Natural killer cell treated with Interleukin-12 subunit alpha and Interleukin-12 subunit beta and Interleukin-15 and Interleukin-18, amount 100 ng/mL, for 72 hours (primary cell): ENCODE results near the gene SNX9. TPM values are rescaled to one million over a fixed set of nuclear protein-coding genes. Genes with fewer than 3 reads are reported as not detected.
A peak's percentile ranks its signal among the peaks of the same experiment; 100 is the strongest.
"Not testable (repeated sequence)": the region's sequence is repeated elsewhere in the genome, so short reads cannot be mapped to it uniquely, and the experiment has no call there.

Source experiments
- ATAC-seq, 2 donors: fragments of 150-1000 bp; cut with Tn5 transposase in 1 of 2; sonication (Bioruptor Pico), chemical (Tn5 transposase) in 1 of 2; 2 replicates each; pipeline ENCODE4 v1.10.0; 2021
- DNase-seq: peaks from one replicate; pipeline ENCODE4 v3.0.0; 2022; ENCODE audit warnings: low spot score
- H3K27ac Mint-ChIP-seq, 2 donors: 1 replicate in 1 of 2; 2 replicates in 1 of 2; pipeline ENCODE4 v1.8.0; 2022; ENCODE audit warnings: mixed read lengths in 2 of 2, mild to moderate bottlenecking in 1 of 2, moderate library complexity in 1 of 2
- H3K27me3 Mint-ChIP-seq, 2 donors: 1 replicate in 1 of 2; 2 replicates in 1 of 2; pipeline ENCODE4 v1.8.0; 2022; ENCODE audit warnings: mixed read lengths in 2 of 2
- H3K36me3 Mint-ChIP-seq: one replicate; pipeline ENCODE4 v1.8.0; 2022; ENCODE audit warnings: mixed read lengths
- H3K4me1 Mint-ChIP-seq, 2 donors: 1 replicate in 1 of 2; 2 replicates in 1 of 2; pipeline ENCODE4 v1.8.0; 2022; ENCODE audit warnings: low read depth in 2 of 2, mixed read lengths in 2 of 2, mild to moderate bottlenecking in 1 of 2
- H3K4me3 Mint-ChIP-seq: one replicate; pipeline ENCODE4 v1.8.0; 2022; ENCODE audit warnings: mixed read lengths
- H3K9me3 Mint-ChIP-seq: 2 replicates; pipeline ENCODE4 v1.8.0; 2022; ENCODE audit warnings: mixed read lengths
- total RNA-seq, 2 donors: library from RNA; stranded (reverse); gene quantifications; one replicate each; pipeline ENCODE4 v1.2.3, GENCODE V29; 2022

Gene SNX9
- total RNA-seq, 2 donors from 2014 or later: 5.4 to 14.6 TPM

GRCh38 chr6:157847846-157848245, 24.8 kb downstream of the SNX9 start:
- ATAC-seq: no peak
- peaks cover 5% of the 10 kb centered on the region for H3K36me3 Mint-ChIP-seq
- no peak overlapping the region for H3K27ac Mint-ChIP-seq
- no peak for DNase-seq
- peaks cover 10 to 12% of the 10 kb centered on the region in 2 donors for H3K27me3 Mint-ChIP-seq
- peaks cover 1% of the 10 kb centered on the region for H3K9me3 Mint-ChIP-seq
- H3K4me1 Mint-ChIP-seq: peaks cover 7 to 17% of the 10 kb centered on the region in 2 donors
- H3K4me3 Mint-ChIP-seq: no peak overlapping the region

DNA sequence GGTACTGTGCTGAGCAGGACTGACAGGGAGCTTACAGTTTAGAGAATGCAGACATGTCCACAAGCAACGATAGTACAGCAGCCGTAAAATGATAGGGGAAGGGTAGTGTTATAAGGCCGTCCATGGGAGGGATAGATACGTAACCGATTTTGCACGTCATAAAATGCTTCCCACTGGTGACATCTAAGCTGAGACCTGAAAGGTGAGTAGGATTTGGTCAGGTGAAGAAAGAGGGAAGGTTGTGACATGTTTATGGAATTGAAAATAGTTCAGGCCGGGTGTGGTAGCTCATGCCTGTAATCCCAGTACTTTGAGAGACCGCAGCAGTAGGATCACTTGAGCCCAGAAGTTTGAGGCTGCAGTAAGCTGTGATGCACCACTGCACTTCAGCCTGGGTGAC, 25.6 kb downstream of the SNX9 start:
- H3K9me3 Mint-ChIP-seq: peaks cover 7% of the 10 kb centered on the region
- H3K4me1 Mint-ChIP-seq: peaks cover 7 to 17% of the 10 kb centered on the region in 2 donors
- peaks cover 12% of the 10 kb centered on the region in 2 donors for H3K27me3 Mint-ChIP-seq
- H3K36me3 Mint-ChIP-seq: peaks cover 13% of the 10 kb centered on the region
- no peak overlapping the region for H3K4me3 Mint-ChIP-seq
- DNase-seq (no peak), ATAC-seq (no peak)
- H3K27ac Mint-ChIP-seq: no peak overlapping the region

GRCh38 chr6:157849288-157850017, 26.4 kb downstream of the SNX9 start:
- Mint-ChIP-seq H3K4me3 (no peak overlapping the region), H3K27me3 (peaks cover 12% of the 10 kb centered on the region in 2 donors), H3K4me1 (peaks cover 7 to 17% of the 10 kb centered on the region in 2 donors), H3K9me3 (peaks cover 7% of the 10 kb centered on the region), H3K36me3 (peaks cover 14% of the 10 kb centered on the region), H3K27ac (no peak overlapping the region)
- ATAC-seq (no peak), DNase-seq (no peak)

GRCh38 chr6:157850030-157850429, 27.0 kb downstream of the SNX9 start:
- DNase-seq: no peak
- Mint-ChIP-seq H3K27ac (no peak overlapping the region), H3K36me3 (peaks cover 14% of the 10 kb centered on the region), H3K27me3 (peaks cover 14 to 17% of the 10 kb centered on the region in 2 donors), H3K4me3 (no peak overlapping the region), H3K9me3 (peaks cover 7% of the 10 kb centered on the region), H3K4me1 (peaks cover 7 to 17% of the 10 kb centered on the region in 2 donors)
- no peak for ATAC-seq

GRCh38 chr6:157853018-157853805, 30.2 kb downstream of the SNX9 start:
- Mint-ChIP-seq H3K9me3 (peaks cover 7% of the 10 kb centered on the region), H3K36me3 (peaks cover 14% of the 10 kb centered on the region), H3K27ac (no peak overlapping the region), H3K27me3 (peaks cover 11 to 19% of the 10 kb centered on the region in 2 donors), H3K4me1 (peaks cover 7 to 11% of the 10 kb centered on the region in 2 donors), H3K4me3 (no peak overlapping the region)
- no peak for ATAC-seq
- DNase-seq: no peak

DNA sequence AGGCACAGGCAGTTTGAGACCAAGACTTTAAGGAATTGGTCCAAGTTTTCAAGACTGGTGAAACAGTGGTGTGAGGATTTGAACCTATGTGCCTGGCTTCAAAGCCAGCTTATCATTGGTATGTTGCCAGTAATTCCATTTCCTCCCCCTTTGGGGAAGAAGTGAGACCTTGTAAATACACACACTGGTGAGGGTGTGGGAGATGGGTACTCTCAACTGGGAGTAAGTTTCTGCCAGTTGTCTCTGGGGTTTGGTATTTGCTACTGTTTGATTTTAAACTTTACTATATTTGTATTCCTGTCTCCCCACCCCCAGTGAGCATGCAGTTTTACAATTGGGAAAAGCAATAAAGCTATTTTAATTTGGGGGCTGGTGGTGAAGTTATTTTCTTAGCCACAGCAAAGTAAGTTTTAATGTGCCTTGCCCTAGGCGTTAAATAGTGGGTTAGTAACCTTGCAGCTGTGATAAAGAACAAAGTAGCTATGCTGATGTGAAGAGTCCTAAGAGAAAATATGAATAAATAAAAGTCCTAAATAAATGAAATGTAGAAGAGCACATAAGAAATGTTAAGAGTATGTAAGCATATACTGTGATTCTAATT, 31.0 kb downstream of the SNX9 start:
- Mint-ChIP-seq H3K4me3 (no peak overlapping the region), H3K27me3 (peaks cover 13 to 20% of the 10 kb centered on the region in 2 donors), H3K4me1 (peaks cover 7 to 15% of the 10 kb centered on the region in 2 donors), H3K36me3 (peaks cover 14% of the 10 kb centered on the region), H3K9me3 (peaks cover 7% of the 10 kb centered on the region), H3K27ac (no peak overlapping the region)
- no peak for DNase-seq
- ATAC-seq: no peak

DNA sequence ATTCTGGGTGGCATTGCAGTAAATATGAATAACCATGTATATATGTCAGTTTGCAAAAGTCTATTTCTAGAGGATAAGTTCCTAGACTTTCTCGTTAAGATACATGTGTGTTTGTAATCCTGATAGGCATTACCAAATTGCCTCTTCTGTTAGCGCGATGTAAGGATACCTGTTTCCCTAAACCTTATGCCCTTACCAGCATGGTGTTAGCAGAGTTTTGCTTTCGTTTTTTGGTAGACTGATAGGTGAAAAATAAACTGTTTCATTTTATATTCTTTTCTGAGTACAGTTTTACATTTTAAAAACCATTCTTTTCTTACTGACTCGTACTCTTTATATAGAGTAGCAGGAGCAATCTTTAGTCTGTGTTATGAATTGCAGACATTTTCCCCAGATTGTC, 32.3 kb downstream of the SNX9 start:
- peaks cover 14% of the 10 kb centered on the region for H3K36me3 Mint-ChIP-seq
- no peak overlapping the region for H3K27ac Mint-ChIP-seq
- H3K4me1 Mint-ChIP-seq: peaks cover under 1 to 6% of the 10 kb centered on the region in 2 donors

DNA sequence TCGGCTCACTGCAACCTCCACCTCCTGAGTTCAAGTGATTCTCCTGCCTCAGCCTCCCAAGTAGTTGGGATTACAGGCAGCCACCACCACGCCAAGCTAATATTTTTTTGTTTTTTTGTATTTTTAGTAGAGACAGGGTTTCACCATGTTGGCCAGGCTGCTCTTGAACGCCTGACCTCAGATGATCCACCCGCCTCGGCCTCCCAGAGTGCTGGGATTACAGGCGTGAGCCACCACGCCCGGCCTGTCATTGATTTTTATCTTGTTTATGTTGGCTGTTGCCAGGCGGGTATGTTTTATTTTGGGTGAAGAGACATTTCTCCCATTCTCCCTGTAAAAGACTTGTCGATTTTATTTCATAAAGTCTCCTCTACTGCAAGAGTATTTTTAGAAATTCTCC, 32.8 kb downstream of the SNX9 start:
- H3K4me1 Mint-ChIP-seq, H3K27ac Mint-ChIP-seq, DNase-seq, H3K9me3 Mint-ChIP-seq, ATAC-seq, H3K4me3 Mint-ChIP-seq: not testable (repeated sequence)
- H3K27me3 Mint-ChIP-seq: peaks cover 14 to 17% of the 10 kb centered on the region in 2 donors
- peaks cover 14% of the 10 kb centered on the region for H3K36me3 Mint-ChIP-seq

More for the DNA sequence above, 32.3 kb downstream of the SNX9 start:
- ATAC-seq (no peak), DNase-seq (no peak)
- peaks cover 14% of the 10 kb centered on the region in 2 donors for H3K27me3 Mint-ChIP-seq
- H3K9me3 Mint-ChIP-seq: peaks cover 7% of the 10 kb centered on the region
- no peak overlapping the region for H3K4me3 Mint-ChIP-seq

DNA sequence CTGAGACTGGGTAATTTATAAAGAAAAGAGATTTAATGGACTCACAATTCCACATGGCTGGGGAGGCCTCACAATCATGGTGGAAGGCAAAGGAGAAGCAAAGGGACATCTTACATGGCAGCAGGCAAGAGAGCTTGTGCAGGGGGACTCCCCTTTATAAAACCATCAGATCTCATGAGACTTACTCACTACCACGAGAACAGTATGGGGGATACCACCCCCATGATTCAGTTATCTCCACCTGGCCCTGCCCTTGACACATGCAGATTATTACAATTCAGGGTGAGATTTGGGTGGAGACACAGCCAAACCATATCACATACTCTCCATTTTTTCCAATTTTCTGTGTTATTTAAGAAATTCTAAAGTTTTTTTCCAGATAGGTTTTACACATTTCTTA, 35.6 kb downstream of the SNX9 start:
- H3K4me3 Mint-ChIP-seq, H3K36me3 Mint-ChIP-seq, H3K9me3 Mint-ChIP-seq, DNase-seq, H3K27ac Mint-ChIP-seq, ATAC-seq, H3K4me1 Mint-ChIP-seq: not testable (repeated sequence)
- H3K27me3 Mint-ChIP-seq: peaks cover 32 to 34% of the 10 kb centered on the region in 2 donors

- H3K4me1 Mint-ChIP-seq: peaks cover 4 to 9% of the 10 kb centered on the region in 2 donors
- peaks cover 32% of the 10 kb centered on the region in 2 donors for H3K27me3 Mint-ChIP-seq
- H3K36me3 Mint-ChIP-seq: no peaks in the 10 kb centered on the region
- no peak overlapping the region for H3K27ac Mint-ChIP-seq
- no peak overlapping the region for H3K4me3 Mint-ChIP-seq
- no peaks in the 10 kb centered on the region for H3K9me3 Mint-ChIP-seq
- ATAC-seq (no peak), DNase-seq (no peak)
Measured at GRCh38 chr6:157859775-157860504, 36.9 kb downstream of the SNX9 start.

DNA sequence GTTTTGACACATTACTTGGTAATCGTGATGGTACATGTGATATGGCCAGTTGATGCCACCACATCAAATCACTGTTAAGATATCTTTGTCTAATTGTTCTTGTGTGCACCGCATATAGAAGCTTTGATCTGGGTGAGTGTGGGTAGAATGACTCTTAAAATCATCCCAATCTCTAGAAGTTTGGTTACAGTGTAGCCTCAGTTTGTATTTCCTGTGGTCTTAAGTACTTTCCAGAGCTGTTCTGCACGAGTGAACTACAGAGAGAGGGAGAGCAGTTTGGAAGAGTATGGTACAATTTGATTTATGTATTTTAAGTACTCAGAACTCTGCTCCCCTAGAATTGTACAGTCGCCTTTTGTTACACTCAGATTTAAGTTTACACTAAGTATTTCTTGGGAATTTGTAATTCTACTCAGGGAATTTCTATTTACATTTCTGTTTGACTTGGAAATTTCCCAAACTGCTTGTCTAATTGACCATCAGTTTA, 37.5 kb downstream of the SNX9 start:
- Mint-ChIP-seq H3K4me3 (no peak overlapping the region), H3K36me3 (no peaks in the 10 kb centered on the region), H3K27me3 (peaks cover 29 to 32% of the 10 kb centered on the region in 2 donors), H3K27ac (no peak overlapping the region), H3K9me3 (no peaks in the 10 kb centered on the region), H3K4me1 (peaks cover 4 to 9% of the 10 kb centered on the region in 2 donors)
- no peak for DNase-seq
- ATAC-seq: peak in 1 of 2 donors; percentile 53

GRCh38 chr6:157861184-157861583, 38.1 kb downstream of the SNX9 start:
- Mint-ChIP-seq H3K4me1 (peaks cover 4 to 9% of the 10 kb centered on the region in 2 donors), H3K27me3 (peaks cover 29 to 32% of the 10 kb centered on the region in 2 donors), H3K27ac (no peak overlapping the region), H3K4me3 (no peak overlapping the region), H3K36me3 (no peaks in the 10 kb centered on the region), H3K9me3 (no peaks in the 10 kb centered on the region)
- no peak for DNase-seq
- no peak for ATAC-seq

DNA sequence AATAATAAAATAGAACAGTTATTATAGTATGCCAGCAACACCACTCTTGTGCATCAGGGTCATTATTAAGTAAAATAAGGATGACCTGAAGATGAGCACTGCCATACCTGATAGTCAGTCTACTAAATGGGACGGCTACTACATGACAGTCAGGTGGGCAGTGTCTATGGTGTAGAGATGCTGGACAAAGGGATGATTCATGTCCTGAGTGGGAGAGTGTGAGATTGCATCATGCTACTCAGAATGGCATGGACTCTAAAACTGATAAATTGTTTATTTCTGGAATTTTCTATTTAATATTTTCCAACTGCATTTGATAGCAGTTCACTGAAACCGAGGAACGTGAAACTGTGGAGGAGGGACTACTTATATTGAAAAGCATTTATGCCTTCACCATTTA, 38.8 kb downstream of the SNX9 start:
- Mint-ChIP-seq H3K36me3 (no peaks in the 10 kb centered on the region), H3K4me1 (peaks cover 4 to 9% of the 10 kb centered on the region in 2 donors), H3K4me3 (no peak overlapping the region), H3K9me3 (no peaks in the 10 kb centered on the region), H3K27me3 (peaks cover 29 to 32% of the 10 kb centered on the region in 2 donors), H3K27ac (no peak overlapping the region)
- DNase-seq: no peak
- ATAC-seq: no peak
